HCT116 (cell line): ENCODE measurements around the gene SYCP3. TPM values are rescaled to one million over a fixed set of nuclear protein-coding genes. Genes with fewer than 3 reads are reported as not detected.

Experiments
- ATAC-seq: fragments of 200-7000 bp; cut with Tn5 transposase; 2 replicates; pipeline ENCODE4 v1.9.1; 2020; ENCODE audit warnings: mild to moderate bottlenecking, moderate library complexity
- BruUV-seq: library from RNA; stranded (reverse); fragments of 400-500 nt; replicated peaks from 2 replicates; lab custom pipeline; 2021; lab: Mats Ljungman, UMichigan
- CTCF ChIA-PET: fragments of 300-600 bp; sonication (Branson Sonifier 250); formaldehyde crosslinking; loops from one replicate; lab custom pipeline; 2021; ENCODE audit warnings: antibody characterized with exemption; lab: Charles Lee
- POLR2A ChIA-PET: fragments of 300-600, 350-600 bp; sonication (Branson Sonifier 250); formaldehyde crosslinking; loops from one replicate; lab custom pipeline; 2021; ENCODE audit warnings: antibody characterized with exemption; lab: Charles Lee
- RAD21 ChIA-PET, 2 experiments: fragments of 300-600 bp; sonication (Branson Sonifier 250); formaldehyde crosslinking; loops; one replicate each; lab custom pipeline; 2023; ENCODE audit warnings: low total read pairs in 2 of 2; ENCODE audit not compliant: uncharacterized antibody in 2 of 2, unreplicated experiment in 2 of 2, low non-redundant PET in 1 of 2; lab: Charles Lee
- DNase-seq: peaks from one replicate; pipeline ENCODE4 v3.0.0-alpha.2; 2010; ENCODE audit warnings: low read depth, low spot score
- H2AFZ ChIP-seq: fragments of 200-600 bp; shearing (Covaris generic), sonication (generic); 2 replicates; pipeline ENCODE4 v1.6.1; 2017; ENCODE audit warnings: low read depth, mixed run types, mixed read lengths, antibody characterized with exemption, low read length; ENCODE audit not compliant: poor library complexity, severe bottlenecking
- H3K27ac ChIP-seq: 2 replicates; pipeline ENCODE4 v1.5.1; 2012; ENCODE audit warnings: low read depth, low read length
- H3K27me3 ChIP-seq: fragments of 200-600 bp; sonication (generic); 2 replicates; pipeline ENCODE4 v1.6.1; 2016; ENCODE audit warnings: mixed run types, low read length, mixed read lengths; ENCODE audit not compliant: insufficient read depth
- H3K36me3 ChIP-seq, 2 experiments: fragments of 200-500 bp in 1 of 2; fragments of 200-600 bp in 1 of 2; sonication (Bioruptor generic) in 1 of 2; sonication (generic) in 1 of 2; 2 replicates each; pipeline versions ENCODE4 v1.5.1 to v1.6.1; 2014 to 2016; ENCODE audit warnings: low read length in 2 of 2, inconsistent platforms in 1 of 2, mixed read lengths in 1 of 2, mixed run types in 1 of 2; ENCODE audit not compliant: insufficient read depth in 2 of 2, control insufficient read depth in 1 of 2
- H3K4me1 ChIP-seq, 2 experiments: fragments of 200-600 bp in 1 of 2; sonication (generic) in 1 of 2; 2 replicates each; pipeline versions ENCODE4 v1.5.1 to v1.6.1; 2012 to 2017; ENCODE audit warnings: low read length in 2 of 2, inconsistent platforms in 1 of 2, mild to moderate bottlenecking in 1 of 2, mixed read lengths in 1 of 2, mixed run types in 1 of 2, moderate library complexity in 1 of 2; ENCODE audit not compliant: insufficient read depth in 2 of 2, control insufficient read depth in 1 of 2
- H3K4me2 ChIP-seq: fragments of 200-600 bp; sonication (generic); 2 replicates; pipeline ENCODE4 v1.6.1; 2017; ENCODE audit warnings: mixed run types, low read length, mixed read lengths
- H3K4me3 ChIP-seq, 2 experiments: fragments of 200-600 bp in 1 of 2; sonication (generic) in 1 of 2; replicated peaks in 1 of 2; 2 replicates each; pipeline ENCODE4 v1.5.1; 2011 to 2016; ENCODE audit warnings: low read length in 2 of 2, control low read depth in 1 of 2, low read depth in 1 of 2, mild to moderate bottlenecking in 1 of 2, mixed read lengths in 1 of 2, mixed run types in 1 of 2
- H3K79me2 ChIP-seq: fragments of 200-600 bp; sonication (generic); 2 replicates; pipeline ENCODE4 v1.6.1; 2017; ENCODE audit warnings: mild to moderate bottlenecking, mixed run types, low read length, moderate library complexity, mixed read lengths; ENCODE audit not compliant: insufficient read depth
- H3K9ac ChIP-seq: fragments of 200-600 bp; sonication (generic); 2 replicates; pipeline ENCODE4 v1.6.1; 2016; ENCODE audit warnings: low read length, mixed read lengths
- H3K9me2 ChIP-seq: fragments of 200-600 bp; sonication (generic), shearing (Covaris generic); 2 replicates; pipeline ENCODE4 v1.6.1; 2017; ENCODE audit warnings: mixed run types, mild to moderate bottlenecking, moderate library complexity; ENCODE audit not compliant: insufficient read depth
- H3K9me3 ChIP-seq, 2 experiments: fragments of 200-500 bp in 1 of 2; fragments of 200-600 bp in 1 of 2; sonication (Bioruptor generic) in 1 of 2; sonication (generic) in 1 of 2; 2 replicates each; pipeline ENCODE4 v1.6.1; 2014 to 2017; ENCODE audit warnings: low read length in 2 of 2, mixed read lengths in 2 of 2, inconsistent platforms in 1 of 2, low read depth in 1 of 2, mild to moderate bottlenecking in 1 of 2, mixed run types in 1 of 2, moderate library complexity in 1 of 2; ENCODE audit not compliant: control insufficient read depth in 1 of 2, insufficient read depth in 1 of 2
- H4K20me1 ChIP-seq: fragments of 200-600 bp; sonication (generic), shearing (Covaris generic); 2 replicates; pipeline ENCODE4 v1.6.1; 2017; ENCODE audit warnings: mixed run types, mild to moderate bottlenecking, moderate library complexity; ENCODE audit not compliant: insufficient read depth
- CBX3 ChIP-seq: IDR thresholded peaks from 2 replicates; pipeline ENCODE4 v1.6.1; 2012; ENCODE audit warnings: low read depth
- CEBPB ChIP-seq: IDR thresholded peaks from 2 replicates; pipeline ENCODE4 v1.6.1; 2012; ENCODE audit warnings: low read depth
- EGR1 ChIP-seq: IDR thresholded peaks from 2 replicates; pipeline ENCODE4 v1.6.1; 2012; ENCODE audit warnings: low read depth
- ELF1 ChIP-seq: IDR thresholded peaks from 2 replicates; pipeline ENCODE4 v1.6.1; 2012; ENCODE audit warnings: low read depth, borderline replicate concordance
- EZH2 ChIP-seq: fragments of 200-600 bp; sonication (generic); IDR thresholded peaks from 2 replicates; pipeline ENCODE4 v1.6.1; 2017; ENCODE audit warnings: antibody characterized with exemption, mixed run types
- EZH2phosphoT487 ChIP-seq: fragments of 200-600 bp; IDR thresholded peaks from 2 replicates; pipeline ENCODE4 v1.6.1; 2018; ENCODE audit warnings: antibody characterized with exemption, borderline replicate concordance
- FOSL1 ChIP-seq: IDR thresholded peaks from 2 replicates; pipeline ENCODE4 v1.6.1; 2012; ENCODE audit warnings: low read depth
- JUND ChIP-seq: IDR thresholded peaks from 2 replicates; pipeline ENCODE4 v1.6.1; 2012
- POLR2A ChIP-seq: IDR thresholded peaks from 2 replicates; pipeline ENCODE4 v1.7.0; 2011; ENCODE audit warnings: borderline replicate concordance; ENCODE audit not compliant: insufficient read depth, insufficient read length; ENCODE audit errors: extremely low read depth
- POLR2AphosphoS5 ChIP-seq: IDR thresholded peaks from 2 replicates; pipeline ENCODE4 v1.6.1; 2011; ENCODE audit warnings: mild to moderate bottlenecking, low read depth, low read length, moderate library complexity
- RAD21 ChIP-seq: IDR thresholded peaks from 2 replicates; pipeline ENCODE4 v1.6.1; 2012; ENCODE audit warnings: low read depth, mild to moderate bottlenecking
- SIN3A ChIP-seq: IDR thresholded peaks from 2 replicates; pipeline ENCODE4 v1.6.1; 2012; ENCODE audit warnings: low read depth
- SP1 ChIP-seq: IDR thresholded peaks from 2 replicates; pipeline ENCODE4 v1.6.1; 2012; ENCODE audit warnings: low read depth
- TCF7L2 ChIP-seq: IDR thresholded peaks from 2 replicates; pipeline ENCODE4 v1.7.0; 2011; ENCODE audit warnings: borderline replicate concordance, inconsistent platforms; ENCODE audit not compliant: insufficient read depth, insufficient read length; ENCODE audit errors: extremely low read depth
- YY1 ChIP-seq: IDR thresholded peaks from 2 replicates; pipeline ENCODE4 v1.6.1; 2011; ENCODE audit warnings: low read length, low read depth, moderate library complexity, mild to moderate bottlenecking; ENCODE audit not compliant: insufficient replicate concordance; ENCODE audit errors: extremely low read depth
- ZNF274 ChIP-seq: fragments of 200-500 bp; sonication (Bioruptor generic); IDR thresholded peaks from 2 replicates; pipeline ENCODE4 v1.6.1; 2014; ENCODE audit warnings: mild to moderate bottlenecking, low read depth, low read length, inconsistent platforms
- intact Hi-C: fragments of 100-400 bp; cut with micrococcal nuclease; formaldehyde crosslinking; loops from 2 replicates; pipeline ENCODE4 v1.10.0; 2022
- total RNA-seq: library from RNA; stranded (reverse); gene quantifications from one replicate; pipeline ENCODE4 v1.2.1, GENCODE V29; 2021; ENCODE audit not compliant: unreplicated experiment
- TF ChIP-seq, protein P1 (sequence below): IDR thresholded peaks from 2 replicates; pipeline ENCODE4 v1.6.1; 2012
- TF ChIP-seq, protein P2 (sequence below), 3 experiments: fragments of 200-600 bp in 1 of 3; sonication (generic) in 1 of 3; IDR thresholded peaks in 2 of 3; conservative IDR thresholded peaks in 1 of 3; 2 replicates each; pipeline ENCODE4 v1.5.1; 2012 to 2017; ENCODE audit warnings: low read depth in 2 of 3, low read length in 2 of 3, antibody characterized with exemption in 1 of 3, borderline replicate concordance in 1 of 3, control low read depth in 1 of 3, mild to moderate bottlenecking in 1 of 3, mixed read lengths in 1 of 3, mixed run types in 1 of 3, moderate library complexity in 1 of 3; ENCODE audit not compliant: insufficient read depth in 1 of 3
- TF ChIP-seq, protein P3 (sequence below): IDR thresholded peaks from 2 replicates; pipeline ENCODE4 v1.6.1; 2012

The SYCP3 gene
- total RNA-seq, 1 experiment from 2014 or later = not detected

DNA sequence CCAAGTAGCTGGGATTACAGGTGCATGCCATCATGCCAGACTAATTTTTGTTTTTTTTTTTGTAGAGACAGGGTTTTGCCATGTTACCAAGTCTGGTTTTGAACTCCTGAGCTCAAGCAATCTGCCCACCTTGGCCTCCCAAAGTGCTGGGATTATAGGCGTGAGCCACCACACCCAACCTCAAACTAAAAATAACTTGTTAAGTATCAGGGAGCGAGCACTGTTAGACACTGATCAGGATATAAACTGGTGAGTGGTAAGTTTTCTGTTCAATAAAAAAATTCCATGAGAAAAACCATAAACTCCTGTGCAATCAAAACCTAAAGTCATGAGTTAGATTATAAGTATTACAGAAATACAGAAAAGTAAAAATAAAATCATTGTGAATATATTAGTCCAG is 44.6 kb upstream of the SYCP3 start:
- Histone ChIP-seq H3K36me3 (no peaks in the 10 kb centered on the region), H3K27ac (no peak overlapping the region), H2AFZ (no peak overlapping the region), H3K27me3 (no peaks in the 10 kb centered on the region), H3K9me2 (no peaks in the 10 kb centered on the region), H4K20me1 (no peaks in the 10 kb centered on the region), H3K9ac (no peak overlapping the region), H3K79me2 (no peaks in the 10 kb centered on the region), H3K4me2 (no peak overlapping the region), H3K4me1 (no peaks in the 10 kb centered on the region), H3K4me3 (no peak overlapping the region), H3K9me3 (no peaks in the 10 kb centered on the region)
- ChIA-PET RAD21 (no interaction called here), POLR2A (no interaction called here), CTCF (no interaction called here)
- DNase-seq (no peak), ATAC-seq (no peak)
- TF ChIP-seq ZNF274 (no peak), EGR1 (no peak), CEBPB (no peak), CBX3 (no peak), ELF1 (no peak), EZH2phosphoT487 (no peak), TCF7L2 (no peak), FOSL1 (no peak), SP1 (no peak), POLR2A (no peak), POLR2AphosphoS5 (no peak), RAD21 (no peak), JUND (no peak), SIN3A (no peak), YY1 (no peak), EZH2 (no peak)
- TF ChIP-seq, protein P1, sequence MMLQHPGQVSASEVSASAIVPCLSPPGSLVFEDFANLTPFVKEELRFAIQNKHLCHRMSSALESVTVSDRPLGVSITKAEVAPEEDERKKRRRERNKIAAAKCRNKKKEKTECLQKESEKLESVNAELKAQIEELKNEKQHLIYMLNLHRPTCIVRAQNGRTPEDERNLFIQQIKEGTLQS = no peak
- TF ChIP-seq, protein P2, sequence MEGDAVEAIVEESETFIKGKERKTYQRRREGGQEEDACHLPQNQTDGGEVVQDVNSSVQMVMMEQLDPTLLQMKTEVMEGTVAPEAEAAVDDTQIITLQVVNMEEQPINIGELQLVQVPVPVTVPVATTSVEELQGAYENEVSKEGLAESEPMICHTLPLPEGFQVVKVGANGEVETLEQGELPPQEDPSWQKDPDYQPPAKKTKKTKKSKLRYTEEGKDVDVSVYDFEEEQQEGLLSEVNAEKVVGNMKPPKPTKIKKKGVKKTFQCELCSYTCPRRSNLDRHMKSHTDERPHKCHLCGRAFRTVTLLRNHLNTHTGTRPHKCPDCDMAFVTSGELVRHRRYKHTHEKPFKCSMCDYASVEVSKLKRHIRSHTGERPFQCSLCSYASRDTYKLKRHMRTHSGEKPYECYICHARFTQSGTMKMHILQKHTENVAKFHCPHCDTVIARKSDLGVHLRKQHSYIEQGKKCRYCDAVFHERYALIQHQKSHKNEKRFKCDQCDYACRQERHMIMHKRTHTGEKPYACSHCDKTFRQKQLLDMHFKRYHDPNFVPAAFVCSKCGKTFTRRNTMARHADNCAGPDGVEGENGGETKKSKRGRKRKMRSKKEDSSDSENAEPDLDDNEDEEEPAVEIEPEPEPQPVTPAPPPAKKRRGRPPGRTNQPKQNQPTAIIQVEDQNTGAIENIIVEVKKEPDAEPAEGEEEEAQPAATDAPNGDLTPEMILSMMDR (IDR thresholded peaks at IDR 0.05 in 2 of 3, conservative IDR thresholded peaks at IDR 0.05 in 1 of 3; ENCODE audit: borderline replicate concordance in 1 of 3, insufficient read depth in 1 of 3, low read depth in 2 of 3, low read length in 2 of 3) = no peak
- TF ChIP-seq, protein P3, sequence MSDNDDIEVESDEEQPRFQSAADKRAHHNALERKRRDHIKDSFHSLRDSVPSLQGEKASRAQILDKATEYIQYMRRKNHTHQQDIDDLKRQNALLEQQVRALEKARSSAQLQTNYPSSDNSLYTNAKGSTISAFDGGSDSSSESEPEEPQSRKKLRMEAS = no peak
- BruUV-seq = no TSS peak
- intact Hi-C loops = no loop called here
